B cell (primary cell): ENCODE measurements around the gene DPYD. TPM values are rescaled to one million over a fixed set of nuclear protein-coding genes. Genes with fewer than 3 reads are reported as not detected.

ENCODE experiments used
- ATAC-seq: fragments of 200-7000 bp; cut with Tn5 transposase; one replicate; pipeline ENCODE4 v1.10.0; 2021; ENCODE audit warnings: low read depth, mild to moderate bottlenecking, moderate number of reproducible peaks, moderate library complexity
- CTCF ChIA-PET: fragments of 350-600 bp; sonication (Branson Sonifier 250); formaldehyde crosslinking; loops from one replicate; lab custom pipeline; 2021; ENCODE audit warnings: antibody characterized with exemption, inconsistent platforms; lab: Charles Lee
- POLR2A ChIA-PET: fragments of 350-600 bp; sonication (Branson Sonifier 250); formaldehyde crosslinking; loops from one replicate; lab custom pipeline; 2021; ENCODE audit warnings: antibody characterized with exemption; lab: Charles Lee
- DNase-seq: peaks from one replicate; pipeline ENCODE4 v3.0.0; 2013
- H2AFZ ChIP-seq: 2 replicates; pipeline ENCODE4 v1.6.1; 2012; ENCODE audit warnings: mild to moderate bottlenecking, low read depth, low read length; ENCODE audit not compliant: insufficient read depth, poor library complexity, severe bottlenecking
- H3K27ac ChIP-seq, 2 donors: 1 replicate in 1 of 2; 2 replicates in 1 of 2; pipeline ENCODE4 v1.5.1; 2012 to 2013; ENCODE audit warnings: low read length in 2 of 2, mild to moderate bottlenecking in 2 of 2, moderate library complexity in 1 of 2
- H3K27me3 ChIP-seq, 4 experiments: fragments of 200-600 bp in 1 of 4; sonication (generic) in 1 of 4; replicated peaks in 1 of 4; 1 replicate in 2 of 4; 2 replicates in 2 of 4; pipeline versions ENCODE4 v1.6.1 to v1.7.0; 2013 to 2016; ENCODE audit warnings: low read length in 3 of 4, mild to moderate bottlenecking in 2 of 4, mixed read lengths in 1 of 4, moderate library complexity in 1 of 4; ENCODE audit not compliant: insufficient read depth in 4 of 4, control insufficient read depth in 3 of 4; ENCODE audit errors: control extremely low read depth in 1 of 4
- H3K36me3 ChIP-seq, 2 experiments: replicated peaks in 1 of 2; 1 replicate in 1 of 2; 2 replicates in 1 of 2; pipeline versions ENCODE4 v1.6.1 to v1.7.1; 2013; ENCODE audit warnings: low read length in 1 of 2; ENCODE audit not compliant: insufficient read depth in 2 of 2, control insufficient read depth in 1 of 2; ENCODE audit errors: control extremely low read depth in 1 of 2, extremely low read depth in 1 of 2
- H3K4me1 ChIP-seq, 2 donors: fragments of 200-600 bp in 1 of 2; sonication (generic) in 1 of 2; 1 replicate in 1 of 2; 2 replicates in 1 of 2; pipeline versions ENCODE4 v1.5.1 to v1.6.1; 2013 to 2017; ENCODE audit warnings: low read length in 2 of 2; ENCODE audit not compliant: control insufficient read depth in 2 of 2, insufficient read depth in 2 of 2
- H3K4me2 ChIP-seq: replicated peaks from 2 replicates; pipeline ENCODE3; 2012; ENCODE audit warnings: mild to moderate bottlenecking, low read depth, low read length; ENCODE audit not compliant: poor library complexity, severe bottlenecking
- H3K4me3 ChIP-seq, 5 experiments: fragments of 200-600 bp in 1 of 5; sonication (generic) in 1 of 5; 1 replicate in 3 of 5; 2 replicates in 2 of 5; pipeline versions ENCODE4 v1.5.1 to v1.7.0; 2011 to 2016; ENCODE audit warnings: low read length in 4 of 5, mild to moderate bottlenecking in 4 of 5, low read depth in 2 of 5, control low read depth in 1 of 5, moderate library complexity in 1 of 5; ENCODE audit not compliant: insufficient read depth in 1 of 5; ENCODE audit errors: control extremely low read depth in 1 of 5, extremely low read depth in 1 of 5
- H3K79me2 ChIP-seq: fragments of 200-600 bp; sonication (generic); one replicate; pipeline ENCODE4 v1.6.0; 2016; ENCODE audit warnings: low read length; ENCODE audit not compliant: control insufficient read depth, insufficient read depth
- H3K9ac ChIP-seq: fragments of 200-600 bp; sonication (generic); 2 replicates; pipeline ENCODE4 v1.6.1; 2017; ENCODE audit warnings: mild to moderate bottlenecking, low read length, moderate library complexity
- H3K9me3 ChIP-seq, 3 donors: one replicate each; pipeline versions ENCODE4 v1.6.1 to v1.7.1; 2013; ENCODE audit warnings: low read length in 2 of 3; ENCODE audit not compliant: control insufficient read depth in 2 of 3, insufficient read depth in 1 of 3; ENCODE audit errors: control extremely low read depth in 1 of 3
- H4K20me1 ChIP-seq: 2 replicates; pipeline ENCODE4 v1.6.0; 2012; ENCODE audit warnings: mild to moderate bottlenecking, low read length; ENCODE audit not compliant: insufficient read depth, control insufficient read depth, poor library complexity, severe bottlenecking
- H3K27ac Mint-ChIP-seq: one replicate; pipeline ENCODE4 v1.8.0; 2021; ENCODE audit warnings: mixed read lengths
- H3K27me3 Mint-ChIP-seq: one replicate; pipeline ENCODE4 v1.8.0; 2021; ENCODE audit warnings: mixed read lengths
- H3K4me1 Mint-ChIP-seq: one replicate; pipeline ENCODE4 v1.8.0; 2021; ENCODE audit warnings: mixed read lengths
- H3K4me3 Mint-ChIP-seq: one replicate; pipeline ENCODE4 v1.8.0; 2021; ENCODE audit warnings: mixed read lengths
- H3K9me3 Mint-ChIP-seq: one replicate; pipeline ENCODE4 v1.8.0; 2022; ENCODE audit warnings: mixed read lengths; ENCODE audit not compliant: insufficient read depth
- EZH2 ChIP-seq: IDR thresholded peaks from 2 replicates; pipeline ENCODE4 v1.6.1; 2012; ENCODE audit warnings: borderline replicate concordance, low read depth, mild to moderate bottlenecking, moderate library complexity, low read length; ENCODE audit not compliant: insufficient read depth, poor library complexity, severe bottlenecking
- WGBS: methylation state at CpG from one replicate; pipeline ENCODE4 v1.1.5; 2013; ENCODE audit warnings: missing lambda C conversion rate; ENCODE audit not compliant: insufficient coverage; 5-methylcytosine and 5-hydroxymethylcytosine counted together
- intact Hi-C: fragments of 100-400 bp; cut with micrococcal nuclease; formaldehyde crosslinking; loops from one replicate; pipeline ENCODE4 v1.10.0; 2022
- polyA plus RNA-seq: library from polyadenylated mRNA; depleted of rRNA; stranded (reverse); fragments of >200 nt; gene quantifications from 2 replicates; pipeline ENCODE4 v1.2.3, GENCODE V29; 2012
- total RNA-seq, 2 donors: library from RNA; stranded (reverse); fragments of 120-200 nt in 1 of 2; gene quantifications; 1 replicate in 1 of 2; 2 replicates in 1 of 2; pipeline versions ENCODE4 v1.2.3 to v1.2.4, GENCODE V29; 2013 to 2022
- TF ChIP-seq, protein P1 (sequence below): fragments of 200-600 bp; IDR thresholded peaks from one replicate; pipeline ENCODE4 v1.8.0; 2022; ENCODE audit warnings: antibody characterized with exemption, mild to moderate bottlenecking

DPYD gene
- total and polyA plus RNA-seq, 2 donors (not counting 1 experiment from before 2014, with no cell fraction given) = 4.2 to 19.0 TPM

DNA sequence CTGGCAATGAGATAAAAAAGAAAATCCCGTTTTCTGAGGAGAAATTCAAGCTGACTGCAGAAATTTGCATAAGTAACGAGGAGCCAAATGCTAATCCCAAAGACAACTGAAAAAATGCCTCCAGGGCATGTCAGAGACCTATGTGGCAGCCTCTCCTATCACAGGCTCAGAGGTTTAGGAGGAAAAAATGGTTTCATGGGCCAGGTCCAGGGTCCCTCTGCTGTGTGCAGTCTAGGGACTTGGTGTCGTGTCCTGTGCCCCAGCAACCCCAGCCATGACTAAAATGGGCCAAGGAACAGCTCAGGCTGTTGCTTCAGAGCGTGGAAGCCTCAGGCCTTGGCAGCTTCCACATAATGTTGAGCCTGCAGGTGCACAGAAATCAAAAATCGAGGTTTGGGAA is 456.5 kb downstream of the DPYD start:
- Histone ChIP-seq H3K9ac (no peak overlapping the region), H3K79me2 (no peaks in the 10 kb centered on the region), H3K4me3 (no peak overlapping the region), H4K20me1 (no peaks in the 10 kb centered on the region), H3K4me1 (peaks cover 4 to 12% of the 10 kb centered on the region in 2 donors), H3K4me2 (no peak overlapping the region), H3K36me3 (no peaks in the 10 kb centered on the region), H2AFZ (no peak overlapping the region), H3K27ac (no peak overlapping the region), H3K27me3 (no peaks in the 10 kb centered on the region), H3K9me3 (peaks cover 3 to 16% (median 9%) of the 10 kb centered on the region in 3 donors)
- ATAC-seq (no peak), DNase-seq (no peak)
- Mint-ChIP-seq H3K4me3 (no peak overlapping the region), H3K9me3 (peaks cover 4% of the 10 kb centered on the region), H3K4me1 (peaks cover 20% of the 10 kb centered on the region), H3K27me3 (no peaks in the 10 kb centered on the region), H3K27ac (no peak overlapping the region)
- TF ChIP-seq, protein P1, sequence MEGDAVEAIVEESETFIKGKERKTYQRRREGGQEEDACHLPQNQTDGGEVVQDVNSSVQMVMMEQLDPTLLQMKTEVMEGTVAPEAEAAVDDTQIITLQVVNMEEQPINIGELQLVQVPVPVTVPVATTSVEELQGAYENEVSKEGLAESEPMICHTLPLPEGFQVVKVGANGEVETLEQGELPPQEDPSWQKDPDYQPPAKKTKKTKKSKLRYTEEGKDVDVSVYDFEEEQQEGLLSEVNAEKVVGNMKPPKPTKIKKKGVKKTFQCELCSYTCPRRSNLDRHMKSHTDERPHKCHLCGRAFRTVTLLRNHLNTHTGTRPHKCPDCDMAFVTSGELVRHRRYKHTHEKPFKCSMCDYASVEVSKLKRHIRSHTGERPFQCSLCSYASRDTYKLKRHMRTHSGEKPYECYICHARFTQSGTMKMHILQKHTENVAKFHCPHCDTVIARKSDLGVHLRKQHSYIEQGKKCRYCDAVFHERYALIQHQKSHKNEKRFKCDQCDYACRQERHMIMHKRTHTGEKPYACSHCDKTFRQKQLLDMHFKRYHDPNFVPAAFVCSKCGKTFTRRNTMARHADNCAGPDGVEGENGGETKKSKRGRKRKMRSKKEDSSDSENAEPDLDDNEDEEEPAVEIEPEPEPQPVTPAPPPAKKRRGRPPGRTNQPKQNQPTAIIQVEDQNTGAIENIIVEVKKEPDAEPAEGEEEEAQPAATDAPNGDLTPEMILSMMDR = no peak
- no peak for TF ChIP-seq EZH2
- POLR2A ChIA-PET = no interaction called here
- CTCF ChIA-PET = no interaction called here
- intact Hi-C loops = no loop called here
- 76% methylated on average over 3 of the region's 5 CpGs for WGBS

DNA sequence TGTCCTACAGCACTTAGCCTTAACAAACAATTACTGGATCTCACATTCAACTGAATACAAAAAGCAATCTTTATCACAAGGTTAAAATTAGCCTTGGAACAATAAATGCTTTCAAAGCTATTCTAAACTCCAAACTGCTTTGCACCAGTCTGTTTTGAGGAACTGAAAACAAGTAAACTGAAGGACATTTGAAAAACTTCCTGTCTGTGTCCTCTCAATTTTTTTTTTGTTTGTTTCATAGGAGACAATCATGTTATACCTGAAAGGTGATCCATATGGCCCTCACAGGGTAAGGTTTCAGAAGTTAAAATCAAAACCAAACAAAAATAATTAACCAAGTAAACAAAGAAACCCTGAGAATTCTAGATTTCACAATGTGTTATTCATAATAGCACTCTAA is 459.1 kb downstream of the DPYD start:
- H3K9me3 Mint-ChIP-seq = peaks cover 2% of the 10 kb centered on the region
- H3K36me3 ChIP-seq = no peaks in the 10 kb centered on the region
- ChIA-PET POLR2A (no interaction called here), CTCF (no interaction called here)
- TF ChIP-seq, protein P1 = no peak
- no peak for TF ChIP-seq EZH2
- H3K4me3 ChIP-seq = no peak overlapping the region
- H3K4me1 ChIP-seq = peaks cover 4 to 12% of the 10 kb centered on the region in 2 donors
- intact Hi-C loops = no loop called here
- H3K9me3 ChIP-seq = peaks cover 0 to 16% (median 7%) of the 10 kb centered on the region in 3 donors
- H3K4me1 Mint-ChIP-seq = peaks cover 20% of the 10 kb centered on the region
- no peak overlapping the region for H3K9ac ChIP-seq
- no peaks in the 10 kb centered on the region for H3K27me3 ChIP-seq
- no peak overlapping the region for H2AFZ ChIP-seq
- H3K4me2 ChIP-seq = peak overlapping the region; percentile 48
- H3K27ac Mint-ChIP-seq = no peak overlapping the region
- ATAC-seq (no peak), DNase-seq (peak; percentile 6)
- H4K20me1 ChIP-seq = no peaks in the 10 kb centered on the region
- no peaks in the 10 kb centered on the region for H3K27me3 Mint-ChIP-seq
- peak overlapping the region; percentile 12 for H3K4me3 Mint-ChIP-seq
- no peaks in the 10 kb centered on the region for H3K79me2 ChIP-seq
- H3K27ac ChIP-seq = no peak overlapping the region
